GM13977 (cell line): ENCODE results near the gene ZW10.
"Not testable (repeated sequence)": the region's sequence is repeated elsewhere in the genome, so short reads cannot be mapped to it uniquely, and the experiment has no call there.

Source experiments
- DNase-seq: peaks from one replicate; pipeline ENCODE4 v3.0.0; 2012; ENCODE audit warnings: low spot score
- in situ Hi-C: fragments of 300-500 bp; cut with MboI; formaldehyde crosslinking; loops from one replicate; pipeline ENCODE4 v1.12.0; 2022; ENCODE audit warnings: low sequenced_read_pairs, low pct_unique_long_range_greater_than_20kb, mixed read lengths, inconsistent platforms; ENCODE audit not compliant: unreplicated experiment
- TF ChIP-seq, protein P1 (sequence below): IDR thresholded peaks from 2 replicates; pipeline ENCODE4 v1.5.1; 2012; ENCODE audit warnings: mild to moderate bottlenecking, control low read depth; ENCODE audit not compliant: insufficient read depth; ENCODE audit errors: extremely low read depth, missing control alignments

Gene ZW10

DNA sequence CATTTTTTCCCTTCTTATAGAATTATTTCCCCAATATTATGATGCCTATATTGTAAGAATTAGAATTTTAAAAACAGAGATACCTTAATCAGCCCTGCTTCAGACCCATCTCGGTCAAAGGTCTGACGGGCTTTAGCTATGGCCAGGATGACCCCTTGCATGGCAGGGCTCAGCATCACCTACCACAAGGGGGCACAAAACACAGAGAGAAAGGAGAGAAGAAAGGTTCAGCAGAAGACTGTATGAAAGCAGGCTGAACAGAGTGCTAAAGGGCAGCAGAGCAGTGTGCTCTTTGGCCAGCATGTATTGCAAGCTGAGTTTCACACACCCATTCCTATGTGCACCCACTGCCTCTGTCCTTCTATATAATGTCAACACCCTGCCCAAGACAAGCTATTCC lies 32.9 kb upstream of the ZW10 start:
- no peak for DNase-seq
- in situ Hi-C loops = loop anchor here (25.0 kb wide), 1 partner anchor 456 kb away; no protein-coding TSS in a partner anchor
- TF ChIP-seq, protein P1, sequence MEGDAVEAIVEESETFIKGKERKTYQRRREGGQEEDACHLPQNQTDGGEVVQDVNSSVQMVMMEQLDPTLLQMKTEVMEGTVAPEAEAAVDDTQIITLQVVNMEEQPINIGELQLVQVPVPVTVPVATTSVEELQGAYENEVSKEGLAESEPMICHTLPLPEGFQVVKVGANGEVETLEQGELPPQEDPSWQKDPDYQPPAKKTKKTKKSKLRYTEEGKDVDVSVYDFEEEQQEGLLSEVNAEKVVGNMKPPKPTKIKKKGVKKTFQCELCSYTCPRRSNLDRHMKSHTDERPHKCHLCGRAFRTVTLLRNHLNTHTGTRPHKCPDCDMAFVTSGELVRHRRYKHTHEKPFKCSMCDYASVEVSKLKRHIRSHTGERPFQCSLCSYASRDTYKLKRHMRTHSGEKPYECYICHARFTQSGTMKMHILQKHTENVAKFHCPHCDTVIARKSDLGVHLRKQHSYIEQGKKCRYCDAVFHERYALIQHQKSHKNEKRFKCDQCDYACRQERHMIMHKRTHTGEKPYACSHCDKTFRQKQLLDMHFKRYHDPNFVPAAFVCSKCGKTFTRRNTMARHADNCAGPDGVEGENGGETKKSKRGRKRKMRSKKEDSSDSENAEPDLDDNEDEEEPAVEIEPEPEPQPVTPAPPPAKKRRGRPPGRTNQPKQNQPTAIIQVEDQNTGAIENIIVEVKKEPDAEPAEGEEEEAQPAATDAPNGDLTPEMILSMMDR = peak; percentile 74

DNA sequence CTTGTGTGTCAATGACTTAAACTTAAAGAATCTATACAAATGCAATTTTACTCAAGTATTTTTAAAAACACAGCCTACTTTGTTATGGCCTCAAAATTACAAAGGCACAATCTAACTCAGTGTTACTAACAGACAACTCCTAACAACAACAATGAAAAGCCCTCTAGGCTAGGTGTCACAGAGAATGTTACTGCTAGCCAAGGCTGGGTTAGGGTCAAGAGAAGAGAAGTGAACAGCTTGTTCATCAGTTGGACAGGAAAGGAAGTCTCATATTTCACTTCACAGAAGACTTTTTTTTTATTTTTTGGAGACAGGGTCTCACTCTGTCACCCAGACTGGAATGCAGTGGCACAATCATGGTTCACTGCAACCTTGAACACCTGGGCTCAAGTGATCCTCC lies 32.1 kb upstream of the ZW10 start:
- in situ Hi-C loops = loop anchor here (25.0 kb wide), 1 partner anchor 457 kb away; no protein-coding TSS in a partner anchor
- TF ChIP-seq, protein P1 = no peak
- no peak for DNase-seq

DNA sequence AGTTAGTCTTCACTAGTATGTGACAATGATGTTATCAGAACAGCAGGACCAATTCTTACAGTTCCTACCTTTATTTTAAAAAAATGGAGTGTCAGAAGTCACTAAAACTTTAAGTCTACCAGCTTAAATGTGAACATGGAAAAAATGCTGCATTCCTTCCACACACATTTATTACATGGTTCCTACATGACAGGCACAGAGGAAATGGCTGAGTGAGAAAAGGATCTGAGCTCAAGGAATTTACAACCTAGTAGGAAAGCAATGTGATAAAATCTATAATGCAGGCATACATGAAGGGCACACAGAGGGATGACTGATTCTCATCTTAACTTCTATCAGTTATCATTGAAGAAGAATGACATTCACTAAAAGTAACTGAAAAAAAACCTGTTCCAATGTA lies 29.1 kb upstream of the ZW10 start:
- in situ Hi-C loops = loop anchor here (25.0 kb wide), 1 partner anchor 460 kb away; no protein-coding TSS in a partner anchor

DNA sequence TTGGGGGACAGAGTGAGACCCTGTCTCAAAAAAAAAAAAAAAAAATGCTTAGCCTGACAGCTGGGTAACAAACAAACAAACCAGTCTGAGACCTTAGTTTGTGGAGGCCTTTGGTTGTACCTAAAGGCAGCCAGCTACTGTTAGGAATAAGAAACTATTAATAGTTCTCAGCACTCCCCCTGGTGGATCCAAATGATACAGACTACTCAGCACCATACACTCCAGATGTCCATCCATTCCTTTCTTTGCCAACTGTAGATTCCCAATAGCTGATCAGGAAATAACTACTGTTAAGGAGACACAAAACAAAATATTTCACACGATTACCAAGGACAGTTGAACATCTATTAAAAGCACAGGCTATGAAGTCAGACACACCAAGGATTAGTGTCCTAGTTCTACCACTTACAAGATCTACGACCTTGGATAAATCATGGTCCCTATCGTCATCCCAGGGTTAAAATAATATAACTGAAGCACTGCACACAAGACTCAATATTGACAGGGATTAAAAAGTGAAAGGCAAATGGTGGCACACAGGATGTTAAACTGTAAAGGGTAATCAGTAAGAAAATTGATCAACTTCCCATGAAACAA lies 23.3 kb upstream of the ZW10 start:
- in situ Hi-C loops = loop anchor here (25.0 kb wide), 1 partner anchor 484 kb away; the partner anchor contains the start of gene TTC12
- peak; percentile 62 for DNase-seq
- TF ChIP-seq, protein P1 = peak; percentile 53

More for the DNA sequence above, 29.1 kb upstream of the ZW10 start:
- no peak for DNase-seq
- TF ChIP-seq, protein P1 = no peak

DNA sequence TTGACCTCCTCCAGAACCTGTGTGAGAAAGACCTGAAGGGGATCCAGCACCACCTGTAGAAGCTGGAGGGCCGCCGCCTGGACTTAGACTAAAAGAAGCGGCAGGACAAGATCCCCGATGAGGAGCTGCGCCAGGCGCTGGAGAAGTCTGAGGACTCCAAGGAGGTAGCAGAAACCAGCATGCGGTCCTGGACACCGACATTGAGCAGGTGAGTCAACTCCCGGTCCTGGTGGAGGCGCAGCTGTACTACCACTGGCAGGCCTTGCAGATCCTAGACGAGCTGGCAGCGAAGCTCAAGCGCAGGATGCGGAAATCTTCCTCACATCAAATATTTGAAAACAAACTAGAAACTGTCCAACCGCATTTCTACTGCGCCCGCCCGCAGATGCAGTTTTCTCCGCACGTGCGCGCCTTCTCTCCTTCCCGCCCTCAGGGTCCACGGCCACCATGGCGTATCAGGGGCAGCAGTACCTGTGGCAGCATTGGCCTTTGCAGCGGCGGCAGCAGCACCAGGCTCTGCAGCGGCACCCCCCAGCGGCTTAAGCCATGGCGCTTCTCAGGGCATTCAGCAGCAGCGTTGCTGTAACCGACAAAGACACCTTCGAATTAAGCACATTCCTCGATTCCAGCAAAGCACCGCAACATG lies 16.3 kb upstream of the ZW10 start:
- no peak for DNase-seq
- TF ChIP-seq, protein P1 = no peak
- in situ Hi-C loops = loop anchor here (25.0 kb wide), 1 partner anchor 477 kb away; the partner anchor contains the start of gene TTC12

DNA sequence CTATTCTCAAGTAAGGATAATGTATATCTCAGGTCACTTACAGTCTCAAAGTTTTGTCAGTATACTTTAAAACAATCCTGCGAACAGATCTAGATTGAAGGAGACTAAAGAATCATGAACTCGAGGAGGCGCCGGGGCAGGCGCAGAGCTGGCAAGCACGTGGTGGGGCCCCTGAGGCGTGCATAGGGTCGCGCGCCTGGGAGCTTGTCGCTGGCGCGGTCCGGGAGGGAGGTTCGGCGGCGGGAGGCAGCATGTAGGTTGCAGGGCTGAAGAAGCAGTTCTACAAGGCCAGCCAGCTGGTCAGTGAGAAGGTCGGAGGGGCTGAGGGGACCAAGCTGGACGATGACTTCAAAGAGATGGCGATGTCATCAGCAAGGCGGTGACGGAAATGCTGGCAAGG lies 15.5 kb upstream of the ZW10 start:
- in situ Hi-C loops = loop anchor here (25.0 kb wide), 1 partner anchor 477 kb away; the partner anchor contains the start of gene TTC12

DNA sequence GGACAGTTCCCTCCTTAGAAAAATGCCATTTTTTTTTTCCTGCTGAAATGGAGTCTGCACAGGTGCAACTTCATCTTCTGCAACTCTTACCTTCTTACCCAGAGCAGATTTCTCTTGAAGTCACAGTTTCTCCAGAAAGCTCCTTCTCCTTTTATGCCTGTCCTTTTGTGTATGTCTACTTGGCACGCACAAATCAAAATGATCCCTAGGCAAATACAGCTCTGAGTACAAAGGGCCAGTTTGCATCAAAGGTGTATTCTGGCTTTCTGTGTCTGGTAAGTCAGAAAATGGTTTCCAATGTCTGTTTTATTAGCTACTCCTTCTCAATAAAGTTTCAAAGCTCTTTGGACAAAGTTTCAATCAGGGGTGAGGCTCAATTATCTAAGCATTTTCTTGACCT lies 8.6 kb upstream of the ZW10 start:
- no peak for DNase-seq
- in situ Hi-C loops = loop anchor here (25.0 kb wide), 1 partner anchor 470 kb away; the partner anchor contains the start of gene TTC12
- TF ChIP-seq, protein P1 = no peak

More for the DNA sequence above, 15.5 kb upstream of the ZW10 start:
- not testable (repeated sequence) for DNase-seq
